Neural cell (in vitro differentiated cells): ENCODE measurements around the gene PLEKHA7. TPM values are rescaled to one million over a fixed set of nuclear protein-coding genes. Genes with fewer than 3 reads are reported as not detected.

Source experiments
- H2AFZ ChIP-seq: fragments of 200-600, 300-800 bp; sonication (generic), shearing (Covaris generic); 2 replicates; pipeline ENCODE4 v1.6.0; 2014; ENCODE audit warnings: low read depth, mild to moderate bottlenecking, antibody characterized with exemption, low read length, moderate library complexity
- H3F3A ChIP-seq: fragments of 200-600 bp; shearing (Covaris generic); 2 replicates; pipeline ENCODE4 v1.6.1; 2016; ENCODE audit warnings: mild to moderate bottlenecking, moderate library complexity, mixed read lengths, antibody characterized with exemption, low read length; ENCODE audit not compliant: insufficient read depth, poor library complexity, severe bottlenecking
- H3K27ac ChIP-seq: fragments of 200-600, 300-800 bp; sonication (generic), shearing (Covaris generic); 2 replicates; pipeline ENCODE4 v1.5.1; 2014; ENCODE audit warnings: mild to moderate bottlenecking, low read length, moderate library complexity
- H3K27me3 ChIP-seq: fragments of 300-800, 200-600 bp; sonication (generic), shearing (Covaris generic); 2 replicates; pipeline ENCODE4 v1.6.0; 2014; ENCODE audit warnings: mild to moderate bottlenecking, low read depth, low read length, moderate library complexity; ENCODE audit not compliant: insufficient read depth
- H3K36me3 ChIP-seq: fragments of 300-800, 200-600 bp; sonication (generic), shearing (Covaris generic); 2 replicates; pipeline ENCODE4 v1.5.1; 2014; ENCODE audit warnings: mild to moderate bottlenecking, antibody characterized with exemption, low read length, moderate library complexity; ENCODE audit not compliant: insufficient read depth
- H3K4me2 ChIP-seq: fragments of 300-800, 200-600 bp; sonication (generic), shearing (Covaris generic); 2 replicates; pipeline ENCODE4 v1.6.0; 2014; ENCODE audit warnings: mild to moderate bottlenecking, low read length
- H3K4me3 ChIP-seq: fragments of 300-800, 200-600 bp; sonication (generic), shearing (Covaris generic); 2 replicates; pipeline ENCODE4 v1.5.1; 2014; ENCODE audit warnings: mild to moderate bottlenecking, low read length, moderate library complexity
- H3K79me2 ChIP-seq: fragments of 200-600 bp; shearing (Covaris generic); replicated peaks from 2 replicates; pipeline ENCODE4 v1.6.0; 2014; ENCODE audit warnings: mild to moderate bottlenecking, low read length, moderate library complexity; ENCODE audit not compliant: insufficient read depth
- H3K9ac ChIP-seq: fragments of 300-800, 200-600 bp; sonication (generic), shearing (Covaris generic); 2 replicates; pipeline ENCODE4 v1.6.1; 2016; ENCODE audit warnings: mild to moderate bottlenecking, low read length, mixed read lengths
- H3K9me2 ChIP-seq: fragments of 200-600 bp; shearing (Covaris generic); 2 replicates; pipeline ENCODE4 v1.6.1; 2016; ENCODE audit warnings: mild to moderate bottlenecking, low read length, mixed read lengths; ENCODE audit not compliant: insufficient read depth
- H3K9me3 ChIP-seq: fragments of 200-600, 300-800 bp; sonication (generic), shearing (Covaris generic); 2 replicates; pipeline ENCODE4 v1.6.1; 2016; ENCODE audit warnings: mild to moderate bottlenecking, mixed run types, low read length, moderate library complexity, mixed read lengths
- H4K20me1 ChIP-seq: fragments of 200-600 bp; shearing (Covaris generic); 2 replicates; pipeline ENCODE4 v1.6.1; 2016; ENCODE audit warnings: mild to moderate bottlenecking, mixed run types; ENCODE audit not compliant: insufficient read depth
- CTCF ChIP-seq: fragments of 450-650 bp; IDR thresholded peaks from 2 replicates; pipeline ENCODE4 v1.5.1; 2014; ENCODE audit warnings: antibody characterized with exemption, mild to moderate bottlenecking, moderate library complexity; ENCODE audit not compliant: poor library complexity, severe bottlenecking
- EP300 ChIP-seq: fragments of 450-650 bp; conservative IDR thresholded peaks from 2 replicates; pipeline ENCODE4 v1.6.1; 2014; ENCODE audit warnings: antibody characterized with exemption, mild to moderate bottlenecking, moderate library complexity; ENCODE audit not compliant: poor library complexity, severe bottlenecking
- EZH2 ChIP-seq: fragments of 200-600, 300-800 bp; shearing (Covaris generic), sonication (generic); IDR thresholded peaks from 2 replicates; pipeline ENCODE4 v1.6.1; 2014; ENCODE audit warnings: antibody characterized with exemption, low read length, borderline replicate concordance, mild to moderate bottlenecking; ENCODE audit not compliant: insufficient read depth, poor library complexity, severe bottlenecking
- MXI1 ChIP-seq: fragments of 450-650 bp; conservative IDR thresholded peaks from 2 replicates; pipeline ENCODE4 v1.6.1; 2014; ENCODE audit warnings: antibody characterized with exemption, mild to moderate bottlenecking; ENCODE audit not compliant: poor library complexity, severe bottlenecking
- POLR2AphosphoS5 ChIP-seq: IDR thresholded peaks from 2 replicates; pipeline ENCODE4 v1.6.1; 2012
- RAD21 ChIP-seq: fragments of 450-650 bp; conservative IDR thresholded peaks from 2 replicates; pipeline ENCODE4 v1.6.1; 2014; ENCODE audit warnings: antibody characterized with exemption, mild to moderate bottlenecking, moderate library complexity
- REST ChIP-seq: IDR thresholded peaks from 2 replicates; pipeline ENCODE4 v1.6.1; 2012; ENCODE audit warnings: borderline replicate concordance
- SMC3 ChIP-seq: fragments of 450-650 bp; conservative IDR thresholded peaks from 2 replicates; pipeline ENCODE4 v1.6.1; 2014; ENCODE audit warnings: antibody characterized with exemption, mild to moderate bottlenecking, moderate library complexity; ENCODE audit not compliant: poor library complexity
- TAF1 ChIP-seq: IDR thresholded peaks from 2 replicates; pipeline ENCODE4 v1.6.1; 2012; ENCODE audit warnings: low read depth
- polyA plus RNA-seq: library from polyadenylated mRNA; depleted of rRNA; stranded (reverse); fragments of >200 nt; gene quantifications from 2 replicates; pipeline ENCODE4 v1.2.3, GENCODE V29; 2014

The PLEKHA7 gene
- polyA plus RNA-seq, 1 donor from 2014 or later, result 45.7 TPM

- Histone ChIP-seq H2AFZ (no peak overlapping the region), H4K20me1 (no peaks in the 10 kb centered on the region), H3K4me2 (no peak overlapping the region), H3K79me2 (peaks cover 27% of the 10 kb centered on the region), H3K9me2 (no peaks in the 10 kb centered on the region), H3K9me3 (no peaks in the 10 kb centered on the region), H3K9ac (no peak overlapping the region), H3K27ac (no peak overlapping the region), H3F3A (no peaks in the 10 kb centered on the region), H3K27me3 (no peaks in the 10 kb centered on the region), H3K36me3 (peaks cover 4% of the 10 kb centered on the region), H3K4me3 (no peak overlapping the region)
- TF ChIP-seq SMC3, result no peak
- no peak for TF ChIP-seq RAD21
These were observed 157.0 kb downstream of the PLEKHA7 start for GRCh38 chr11:16857186-16857585.

- H3K9ac ChIP-seq, result no peak overlapping the region
- H3K4me3 ChIP-seq, result no peak overlapping the region
- H3K4me2 ChIP-seq, result no peak overlapping the region
- H3K27me3 ChIP-seq, result no peaks in the 10 kb centered on the region
- peaks cover 4% of the 10 kb centered on the region for H3K36me3 ChIP-seq
- H3K9me2 ChIP-seq, result no peaks in the 10 kb centered on the region
- no peaks in the 10 kb centered on the region for H3K9me3 ChIP-seq
- peaks cover 20% of the 10 kb centered on the region for H3K79me2 ChIP-seq
- H3F3A ChIP-seq, result no peaks in the 10 kb centered on the region
- H3K27ac ChIP-seq, result no peak overlapping the region
- no peak for TF ChIP-seq MXI1
- no peak for TF ChIP-seq CTCF
- no peak for TF ChIP-seq SMC3
- no peak for TF ChIP-seq REST
- no peak for TF ChIP-seq RAD21
- H2AFZ ChIP-seq, result no peak overlapping the region
- H4K20me1 ChIP-seq, result no peaks in the 10 kb centered on the region
These were observed 158.2 kb downstream of the PLEKHA7 start for GRCh38 chr11:16856022-16856471.

- no peaks in the 10 kb centered on the region for H3K9me3 ChIP-seq
- no peaks in the 10 kb centered on the region for H4K20me1 ChIP-seq
- H3K9ac ChIP-seq, result no peak overlapping the region
- H3K79me2 ChIP-seq, result peaks cover 9% of the 10 kb centered on the region
- H2AFZ ChIP-seq, result no peak overlapping the region
- no peaks in the 10 kb centered on the region for H3F3A ChIP-seq
- no peak overlapping the region for H3K4me2 ChIP-seq
- H3K36me3 ChIP-seq, result peaks cover 7% of the 10 kb centered on the region
- no peaks in the 10 kb centered on the region for H3K9me2 ChIP-seq
- H3K4me3 ChIP-seq, result no peak overlapping the region
- no peak overlapping the region for H3K27ac ChIP-seq
- TF ChIP-seq TAF1 (no peak), RAD21 (no peak), MXI1 (no peak), SMC3 (no peak), POLR2AphosphoS5 (no peak), REST (no peak), EP300 (no peak), CTCF (no peak), EZH2 (no peak)
- H3K27me3 ChIP-seq, result no peaks in the 10 kb centered on the region
These were observed 159.2 kb downstream of the PLEKHA7 start for GRCh38 chr11:16854979-16855378.
